Peyer's patch (tissue), 4 donors: ENCODE measurements around the gene PRR19. TPM values are rescaled to one million over a fixed set of nuclear protein-coding genes. Genes with fewer than 3 reads are reported as not detected.
"Not testable (repeated sequence)": the region's sequence is repeated elsewhere in the genome, so short reads cannot be mapped to it uniquely, and the experiment has no call there.

Experiments
- DNase-seq, 3 donors: peaks; one replicate each; pipeline ENCODE4 v3.0.0-alpha.2; 2017 to 2019
- H3K27ac ChIP-seq, 4 donors: fragments of 200-600 bp; sonication (generic); one replicate each; pipeline ENCODE4 v1.5.1; 2016 to 2019
- H3K27me3 ChIP-seq, 2 donors: fragments of 200-600 bp; sonication (generic); one replicate each; pipeline ENCODE4 v1.5.1; 2019
- H3K36me3 ChIP-seq, 3 donors: fragments of 200-600 bp; sonication (generic); one replicate each; pipeline ENCODE4 v1.5.1; 2016 to 2019
- H3K4me1 ChIP-seq, 4 donors: fragments of 200-600 bp; sonication (generic); one replicate each; pipeline ENCODE4 v1.5.1; 2016 to 2019
- H3K4me3 ChIP-seq, 4 donors: fragments of 200-600 bp; sonication (generic); 1 replicate in 3 of 4; 2 replicates in 1 of 4; pipeline ENCODE4 v1.5.1; 2016 to 2019; ENCODE audit warnings: mild to moderate bottlenecking in 1 of 4
- H3K9me3 ChIP-seq, 4 donors: fragments of 200-600 bp; sonication (generic); one replicate each; pipeline ENCODE4 v1.5.1; 2016 to 2019; ENCODE audit warnings: mild to moderate bottlenecking in 1 of 4
- CTCF ChIP-seq, 6 experiments: fragments of 450-650 bp in 4 of 6; fragments of 200-600 bp in 2 of 6; sonication (generic) in 1 of 6; IDR thresholded peaks; one replicate each; pipeline ENCODE4 v1.5.1; 2017 to 2019; ENCODE audit warnings: antibody characterized with exemption in 6 of 6, mild to moderate bottlenecking in 3 of 6, moderate library complexity in 1 of 6
- POLR2A ChIP-seq, 2 donors: fragments of 450-650 bp; IDR thresholded peaks; one replicate each; pipeline ENCODE4 v1.5.1; 2017; ENCODE audit warnings: antibody characterized with exemption in 2 of 2, mild to moderate bottlenecking in 2 of 2, moderate library complexity in 2 of 2
- total RNA-seq, 4 donors: library from RNA; depleted of rRNA; stranded (reverse); fragments of >200 nt; gene quantifications; one replicate each; pipeline ENCODE4 v1.1.0, GENCODE V29; 2016

The PRR19 gene
- total RNA-seq, 4 donors from 2014 or later, result 1.1 TPM; not detected in 2

- no peak for TF ChIP-seq POLR2A (IDR thresholded peaks at IDR 0.05)
- no peak for TF ChIP-seq CTCF (IDR thresholded peaks at IDR 0.05)
- Histone ChIP-seq H3K27me3 (no peaks in the 10 kb centered on the region), H3K36me3 (peaks cover 0 to 5% (median 0%) of the 10 kb centered on the region in 3 donors), H3K9me3 (no peaks in the 10 kb centered on the region), H3K4me1 (no peaks in the 10 kb centered on the region), H3K27ac (no peak overlapping the region), H3K4me3 (no peak overlapping the region)
- no peak for DNase-seq
Observed at GRCh38 chr19:42334697-42335373, 32.9 kb downstream of the PRR19 start.

DNA sequence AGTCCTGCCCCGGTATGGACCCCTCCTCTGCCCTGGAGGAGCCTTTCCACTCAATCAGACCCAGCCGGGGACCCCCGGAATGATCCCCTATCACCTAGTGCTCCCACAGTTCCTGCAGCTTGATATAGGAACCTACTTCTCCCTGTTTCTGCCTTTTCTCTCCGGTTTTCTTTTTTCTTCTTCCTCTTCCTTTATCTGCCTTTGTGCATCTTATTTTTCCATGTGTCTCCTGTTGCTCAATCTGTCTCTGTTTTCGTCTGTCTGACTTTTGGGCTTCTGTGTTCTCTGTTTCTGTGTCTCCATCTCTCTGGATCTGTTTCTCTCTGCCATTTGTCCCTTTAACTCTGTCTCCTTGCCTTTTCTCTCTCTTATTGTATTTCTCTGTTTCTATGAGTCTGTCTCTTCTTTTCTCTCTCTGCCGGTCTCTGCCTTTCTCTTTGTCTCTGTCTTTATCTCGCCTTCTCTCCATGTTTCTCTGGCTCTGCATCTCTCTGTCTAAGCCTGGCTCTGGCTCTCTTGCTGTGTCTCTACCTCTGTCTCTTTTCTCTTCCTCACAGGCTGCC lies 33.5 kb downstream of the PRR19 start:
- H3K36me3 ChIP-seq, result peaks cover 0 to 5% (median 0%) of the 10 kb centered on the region in 3 donors
- no peak overlapping the region for H3K27ac ChIP-seq
- no peak overlapping the region for H3K4me3 ChIP-seq
- no peaks in the 10 kb centered on the region for H3K27me3 ChIP-seq
- H3K4me1 ChIP-seq, result no peaks in the 10 kb centered on the region
- H3K9me3 ChIP-seq, result no peaks in the 10 kb centered on the region
- TF ChIP-seq POLR2A (IDR thresholded peaks at IDR 0.05), result no peak
- no peak for TF ChIP-seq CTCF (IDR thresholded peaks at IDR 0.05)
- no peak for DNase-seq

DNA sequence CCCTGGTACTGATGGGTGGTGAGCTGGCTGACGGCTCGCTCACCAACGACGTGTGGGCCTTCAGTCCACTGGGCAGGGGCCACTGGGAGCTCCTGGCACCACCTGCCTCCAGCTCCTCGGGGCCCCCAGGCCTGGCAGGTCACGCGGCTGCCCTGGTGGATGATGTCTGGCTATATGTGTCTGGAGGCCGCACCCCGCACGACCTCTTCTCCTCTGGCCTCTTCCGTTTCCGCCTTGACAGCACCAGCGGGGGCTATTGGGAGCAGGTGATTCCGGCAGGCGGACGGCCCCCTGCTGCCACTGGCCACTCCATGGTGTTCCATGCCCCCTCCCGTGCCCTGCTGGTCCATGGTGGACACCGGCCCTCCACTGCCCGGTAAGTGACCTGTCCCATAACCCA lies 34.0 kb downstream of the PRR19 start:
- TF ChIP-seq POLR2A (IDR thresholded peaks at IDR 0.05), result no peak
- no peak for TF ChIP-seq CTCF (IDR thresholded peaks at IDR 0.05)
- Histone ChIP-seq H3K9me3 (no peaks in the 10 kb centered on the region), H3K36me3 (peaks cover 0 to 5% (median 0%) of the 10 kb centered on the region in 3 donors), H3K4me1 (no peaks in the 10 kb centered on the region), H3K27ac (no peak overlapping the region), H3K4me3 (no peak overlapping the region), H3K27me3 (no peaks in the 10 kb centered on the region)
- DNase-seq, result no peak

DNA sequence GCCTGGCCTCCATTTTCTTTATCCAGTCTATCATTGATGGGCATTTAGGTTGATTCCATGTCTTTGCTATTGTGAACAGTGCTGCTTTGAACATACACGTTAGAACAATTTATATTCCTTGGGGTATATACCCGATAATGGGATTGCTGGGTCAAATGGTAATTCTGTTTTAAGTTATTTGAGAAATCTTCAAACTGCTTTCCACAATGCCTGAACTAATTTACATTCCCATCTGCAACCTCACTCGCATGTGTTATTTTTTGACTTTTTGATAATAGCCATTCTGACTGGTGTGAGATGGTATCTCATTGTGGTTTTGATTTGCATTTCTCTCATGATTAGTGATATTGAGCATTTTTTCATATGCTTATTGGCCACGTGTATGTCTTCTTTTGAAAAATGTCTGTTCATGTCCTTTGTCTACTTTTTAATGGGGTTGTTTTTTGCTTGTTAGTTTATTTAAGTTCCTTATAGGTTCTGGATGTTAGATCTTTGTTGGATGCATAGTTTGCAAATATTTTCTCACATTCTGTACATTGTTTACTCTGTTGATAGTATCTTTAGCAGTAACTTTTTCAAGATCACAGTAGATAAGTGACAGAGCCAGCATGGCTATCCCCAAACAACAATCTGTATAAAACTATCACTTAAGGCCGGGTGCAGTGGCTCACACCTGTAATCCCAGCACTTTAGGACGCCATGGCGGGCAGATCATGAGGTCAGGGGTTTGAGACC lies 37.4 kb downstream of the PRR19 start:
- H3K36me3 ChIP-seq, H3K4me3 ChIP-seq, H3K9me3 ChIP-seq, H3K27ac ChIP-seq, DNase-seq, H3K27me3 ChIP-seq, H3K4me1 ChIP-seq: not testable (repeated sequence)

- not testable (repeated sequence) for H3K27me3 ChIP-seq, DNase-seq, H3K9me3 ChIP-seq, H3K27ac ChIP-seq, H3K4me3 ChIP-seq, H3K4me1 ChIP-seq
- peaks cover 0 to 15% (median 0%) of the 10 kb centered on the region in 3 donors for H3K36me3 ChIP-seq
Observed at GRCh38 chr19:42339922-42340321, 38.0 kb downstream of the PRR19 start.

DNA sequence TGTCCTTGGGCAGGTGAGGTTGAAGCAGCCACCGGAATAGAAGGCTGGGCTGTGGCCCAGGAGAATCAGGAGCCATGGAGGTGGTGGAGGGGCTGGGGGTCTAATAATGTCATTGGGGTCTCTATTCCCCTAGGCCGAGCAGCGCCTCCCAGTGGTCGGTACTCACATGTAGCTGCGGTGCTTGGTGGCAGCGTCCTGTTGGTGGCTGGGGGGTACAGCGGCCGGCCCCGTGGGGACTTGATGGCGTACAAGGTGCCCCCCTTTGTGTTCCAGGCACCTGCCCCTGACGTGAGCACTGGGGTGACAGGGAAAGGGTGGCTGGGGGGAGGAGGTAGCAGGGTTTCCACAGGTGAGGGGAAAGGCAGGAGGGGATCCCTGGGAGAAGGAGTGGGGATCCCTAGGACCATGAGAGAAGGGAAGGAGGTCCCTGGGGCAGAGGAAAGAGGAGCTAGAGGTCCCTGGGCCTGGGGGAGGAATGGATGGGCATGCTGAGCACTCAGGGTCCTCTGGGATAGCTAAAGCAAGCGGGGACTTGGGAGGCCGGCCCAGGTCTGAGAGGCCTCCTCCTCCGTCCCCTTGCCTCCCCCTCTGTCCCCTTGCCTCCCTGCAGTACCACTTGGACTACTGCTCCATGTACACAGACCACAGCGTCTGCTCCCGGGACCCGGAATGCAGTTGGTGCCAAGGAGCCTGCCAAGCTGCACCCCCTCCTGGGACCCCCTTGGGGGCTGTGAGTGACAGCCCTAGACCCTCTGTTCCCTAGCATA lies 41.6 kb downstream of the PRR19 start:
- Histone ChIP-seq H3K36me3 (peaks cover 0 to 20% (median 0%) of the 10 kb centered on the region in 3 donors), H3K27me3 (no peaks in the 10 kb centered on the region), H3K27ac (no peak overlapping the region), H3K4me3 (no peak overlapping the region), H3K4me1 (no peaks in the 10 kb centered on the region), H3K9me3 (no peaks in the 10 kb centered on the region)
- no peak for DNase-seq
- no peak for TF ChIP-seq CTCF (IDR thresholded peaks at IDR 0.05)
- TF ChIP-seq POLR2A (IDR thresholded peaks at IDR 0.05), result no peak
